ENCODE measurements around the gene GADD45A. TPM values are rescaled to one million over a fixed set of nuclear protein-coding genes. Genes with fewer than 3 reads are reported as not detected.

GADD45A gene
- total RNA-seq, 1 donor from 2014 or later, result 247 TPM

DNA sequence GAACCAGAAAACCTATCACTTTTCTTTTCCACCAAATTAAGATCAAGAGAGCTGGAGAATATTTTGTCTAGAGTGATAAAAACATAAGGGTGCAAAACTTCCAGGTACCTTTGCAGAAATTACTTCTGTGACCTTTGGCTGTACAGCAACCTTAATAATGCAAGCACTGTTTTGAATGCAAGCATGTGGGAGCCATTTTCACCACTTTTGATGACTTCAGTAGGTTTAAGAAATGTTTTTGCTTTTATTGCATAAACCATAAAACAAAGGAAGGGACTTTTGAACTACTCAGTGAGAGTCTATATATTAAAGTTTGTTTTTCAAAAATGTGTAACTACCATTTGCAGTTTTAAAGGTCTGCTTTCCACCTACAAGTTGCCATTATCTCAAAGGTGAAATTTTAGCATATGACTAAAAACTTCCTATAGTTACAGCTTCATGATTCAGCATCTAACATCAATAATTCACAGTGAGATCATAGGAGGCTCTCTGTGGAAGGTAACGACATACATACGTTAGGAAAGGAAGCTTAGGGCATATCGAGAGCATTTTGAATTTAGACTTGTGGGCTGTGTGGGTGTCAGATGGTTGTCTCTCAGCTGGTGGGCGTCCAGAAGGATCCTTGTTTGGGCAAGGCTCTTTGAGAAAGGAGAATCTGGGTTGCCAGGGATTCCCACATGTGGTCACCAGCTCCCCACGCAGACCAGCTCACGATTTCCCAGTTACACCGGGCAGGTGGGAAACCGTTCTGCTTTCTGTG is 1.1 kb upstream of the GADD45A start:
- H3K27me3 ChIP-seq (ENCODE audit: control insufficient read depth, insufficient read depth, low read length), result no peaks in the 10 kb centered on the region
- DNase-seq (ENCODE audit: low read depth), result no peak
- peak overlapping the region; percentile 32 for H3K4me3 ChIP-seq (ENCODE audit: low read depth, low read length)
- H3K36me3 ChIP-seq (ENCODE audit: control insufficient read depth, insufficient read depth, low read length), result peaks cover 1% of the 10 kb centered on the region
- TF ChIP-seq, protein P1, sequence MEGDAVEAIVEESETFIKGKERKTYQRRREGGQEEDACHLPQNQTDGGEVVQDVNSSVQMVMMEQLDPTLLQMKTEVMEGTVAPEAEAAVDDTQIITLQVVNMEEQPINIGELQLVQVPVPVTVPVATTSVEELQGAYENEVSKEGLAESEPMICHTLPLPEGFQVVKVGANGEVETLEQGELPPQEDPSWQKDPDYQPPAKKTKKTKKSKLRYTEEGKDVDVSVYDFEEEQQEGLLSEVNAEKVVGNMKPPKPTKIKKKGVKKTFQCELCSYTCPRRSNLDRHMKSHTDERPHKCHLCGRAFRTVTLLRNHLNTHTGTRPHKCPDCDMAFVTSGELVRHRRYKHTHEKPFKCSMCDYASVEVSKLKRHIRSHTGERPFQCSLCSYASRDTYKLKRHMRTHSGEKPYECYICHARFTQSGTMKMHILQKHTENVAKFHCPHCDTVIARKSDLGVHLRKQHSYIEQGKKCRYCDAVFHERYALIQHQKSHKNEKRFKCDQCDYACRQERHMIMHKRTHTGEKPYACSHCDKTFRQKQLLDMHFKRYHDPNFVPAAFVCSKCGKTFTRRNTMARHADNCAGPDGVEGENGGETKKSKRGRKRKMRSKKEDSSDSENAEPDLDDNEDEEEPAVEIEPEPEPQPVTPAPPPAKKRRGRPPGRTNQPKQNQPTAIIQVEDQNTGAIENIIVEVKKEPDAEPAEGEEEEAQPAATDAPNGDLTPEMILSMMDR (IDR thresholded peaks at IDR 0.05; ENCODE audit: insufficient read depth, low read length, poor library complexity, severe bottlenecking), result no peak

GRCh38 chr1:67684526-67685066 is 405 bp upstream of the GADD45A start:
- no peak for DNase-seq (ENCODE audit: low read depth)
- Histone ChIP-seq H3K36me3 (ENCODE audit: control insufficient read depth, insufficient read depth, low read length) (peaks cover 1% of the 10 kb centered on the region), H3K27me3 (ENCODE audit: control insufficient read depth, insufficient read depth, low read length) (no peaks in the 10 kb centered on the region), H3K4me3 (ENCODE audit: low read depth, low read length) (peak overlapping the region; percentile 32)
- TF ChIP-seq, protein P1 (IDR thresholded peaks at IDR 0.05; ENCODE audit: insufficient read depth, low read length, poor library complexity, severe bottlenecking), result no peak

DNA sequence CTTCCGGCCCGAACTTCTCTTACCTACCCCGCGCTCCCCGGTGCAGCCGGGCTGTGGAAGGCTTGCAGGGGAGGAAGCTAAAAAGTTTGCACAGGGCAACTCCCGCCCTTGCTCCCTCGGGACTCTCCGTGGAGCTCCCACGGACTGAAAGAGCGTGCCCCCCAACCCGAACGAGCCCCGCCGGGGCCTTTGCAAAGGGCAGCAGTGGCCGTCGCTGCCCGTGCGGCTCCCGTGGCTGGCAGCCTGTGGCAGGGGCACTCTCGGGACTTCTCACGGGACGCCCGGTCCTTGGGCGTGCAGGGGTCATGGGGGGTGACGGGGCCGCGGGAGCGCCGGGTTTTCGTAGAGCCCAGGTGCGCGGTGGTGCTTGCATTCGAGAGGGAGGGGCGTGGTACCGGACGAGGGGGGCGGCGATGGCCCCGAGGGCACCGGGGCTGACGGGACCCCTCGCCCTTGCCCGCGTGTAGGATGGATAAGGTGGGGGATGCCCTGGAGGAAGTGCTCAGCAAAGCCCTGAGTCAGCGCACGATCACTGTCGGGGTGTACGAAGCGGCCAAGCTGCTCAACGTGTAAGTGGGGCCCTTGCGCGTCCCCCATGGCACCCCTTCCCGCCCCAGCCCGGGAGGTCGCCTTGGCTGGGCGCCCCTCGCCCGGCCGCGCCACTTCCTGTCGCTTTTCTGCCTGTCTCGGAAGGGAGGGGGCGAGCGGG is 711 bp downstream of the GADD45A start:
- Histone ChIP-seq H3K4me3 (ENCODE audit: low read depth, low read length) (peak overlapping the region; percentile 86), H3K27me3 (ENCODE audit: control insufficient read depth, insufficient read depth, low read length) (no peaks in the 10 kb centered on the region), H3K36me3 (ENCODE audit: control insufficient read depth, insufficient read depth, low read length) (peaks cover 1% of the 10 kb centered on the region)
- TF ChIP-seq, protein P1 (IDR thresholded peaks at IDR 0.05; ENCODE audit: insufficient read depth, low read length, poor library complexity, severe bottlenecking), result no peak
- no peak for DNase-seq (ENCODE audit: low read depth)

DNA sequence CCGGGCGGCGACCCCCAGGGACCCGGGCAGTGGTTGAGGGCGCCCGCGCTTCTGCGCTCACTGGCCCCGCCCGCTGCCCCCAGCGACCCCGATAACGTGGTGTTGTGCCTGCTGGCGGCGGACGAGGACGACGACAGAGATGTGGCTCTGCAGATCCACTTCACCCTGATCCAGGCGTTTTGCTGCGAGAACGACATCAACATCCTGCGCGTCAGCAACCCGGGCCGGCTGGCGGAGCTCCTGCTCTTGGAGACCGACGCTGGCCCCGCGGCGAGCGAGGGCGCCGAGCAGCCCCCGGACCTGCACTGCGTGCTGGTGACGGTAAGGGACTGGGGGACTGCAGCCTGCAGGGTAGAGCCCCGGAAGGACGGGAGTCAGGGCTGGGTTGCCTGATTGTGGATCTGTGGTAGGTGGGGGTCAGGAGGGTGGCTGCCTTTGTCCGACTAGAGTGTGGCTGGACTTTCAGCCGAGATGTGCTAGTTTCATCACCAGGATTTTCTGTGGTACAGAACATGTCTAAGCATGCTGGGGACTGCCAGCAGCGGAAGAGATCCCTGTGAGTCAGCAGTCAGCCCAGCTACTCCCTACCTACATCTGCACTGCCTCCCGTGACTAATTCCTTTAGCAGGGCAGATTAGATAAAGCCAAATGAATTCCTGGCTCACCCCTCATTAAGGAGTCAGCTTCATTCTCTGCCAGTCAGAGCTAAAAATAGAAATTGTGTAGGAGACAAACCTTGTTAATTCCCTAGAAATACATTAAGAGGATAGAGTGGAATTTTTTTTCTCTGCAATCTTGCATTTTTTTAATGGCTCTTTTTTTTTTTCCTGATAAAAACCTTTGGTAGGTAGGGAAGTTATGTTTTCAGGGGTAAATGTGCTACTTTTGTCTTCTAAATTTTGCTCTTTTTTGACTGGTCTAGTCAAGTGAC is 1.5 kb downstream of the GADD45A start:
- peak; percentile 97 for DNase-seq (ENCODE audit: low read depth)
- Histone ChIP-seq H3K27me3 (ENCODE audit: control insufficient read depth, insufficient read depth, low read length) (no peaks in the 10 kb centered on the region), H3K36me3 (ENCODE audit: control insufficient read depth, insufficient read depth, low read length) (peaks cover 1% of the 10 kb centered on the region), H3K4me3 (ENCODE audit: low read depth, low read length) (peak overlapping the region; percentile 86)
- TF ChIP-seq, protein P1 (IDR thresholded peaks at IDR 0.05; ENCODE audit: insufficient read depth, low read length, poor library complexity, severe bottlenecking), result no peak

DNA sequence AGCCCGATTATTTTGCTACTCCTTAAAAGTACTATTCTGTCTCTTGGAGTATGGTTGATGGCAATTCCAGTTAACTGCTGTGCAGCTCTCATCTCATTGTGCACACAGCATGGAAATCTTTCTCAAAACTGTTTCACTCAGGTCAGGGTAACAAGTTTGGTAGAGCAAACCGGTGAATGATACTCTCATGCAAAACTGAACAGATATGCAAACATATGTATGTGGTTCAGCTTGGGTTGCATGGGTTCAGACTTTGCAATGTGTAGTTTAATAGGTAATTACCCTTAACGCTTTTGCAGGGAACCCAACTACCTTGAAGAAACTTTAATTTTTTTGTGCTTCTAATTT is 2.2 kb downstream of the GADD45A start:
- H3K27me3 ChIP-seq (ENCODE audit: control insufficient read depth, insufficient read depth, low read length), result no peaks in the 10 kb centered on the region
- no peak for DNase-seq (ENCODE audit: low read depth)
- peaks cover 1% of the 10 kb centered on the region for H3K36me3 ChIP-seq (ENCODE audit: control insufficient read depth, insufficient read depth, low read length)
- peak overlapping the region; percentile 86 for H3K4me3 ChIP-seq (ENCODE audit: low read depth, low read length)
- TF ChIP-seq, protein P1 (IDR thresholded peaks at IDR 0.05; ENCODE audit: insufficient read depth, low read length, poor library complexity, severe bottlenecking), result no peak

Data from kidney epithelial cell (primary cell).